Measurements from ENCODE around the gene KIAA0930.
"Not testable (repeated sequence)": the region's sequence is repeated elsewhere in the genome, so short reads cannot be mapped to it uniquely, and the experiment has no call there.

DNA sequence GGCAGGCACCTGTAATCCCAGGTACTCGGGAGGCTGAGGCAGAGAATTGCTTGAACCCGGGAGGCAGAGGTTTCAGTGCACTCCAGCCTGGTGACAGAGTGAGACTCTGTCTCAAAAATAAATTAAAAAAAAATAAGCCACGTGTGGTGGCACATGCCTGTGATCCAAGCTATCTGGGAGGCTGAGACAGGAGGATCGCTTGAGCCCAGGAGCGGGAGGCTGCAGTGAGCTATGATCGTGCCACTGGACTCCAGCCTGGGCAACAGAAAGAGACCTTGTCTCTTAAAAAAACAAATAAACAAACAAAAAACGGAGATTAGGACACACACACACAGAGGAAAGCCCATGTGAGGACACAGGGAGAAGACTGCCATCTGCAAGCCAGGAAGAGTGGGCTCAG is 37.0 kb upstream of the KIAA0930 start:
- TF ChIP-seq EZH2phosphoT487 (IDR thresholded peaks at IDR 0.05; ENCODE audit: insufficient read depth, low read depth); EZH2 (IDR thresholded peaks at IDR 0.05; ENCODE audit: insufficient read depth, poor library complexity, severe bottlenecking): not testable (repeated sequence)

Measured in GM23248 (cell line).